Measurements from ENCODE around the gene NCOA7.
A peak's percentile ranks its signal among the peaks of the same experiment; 100 is the strongest.

NCOA7 gene

GRCh38 chr6:125867483-125867942 is 76.8 kb downstream of the NCOA7 start:
- Histone ChIP-seq H3K27me3 (ENCODE audit: insufficient read depth, poor library complexity, severe bottlenecking) (no peaks in the 10 kb centered on the region), H3K4me3 (replicated peaks; ENCODE audit: insufficient read depth, low read length) (no peak overlapping the region), H3K27ac (replicated peaks) (0 out of 2 replicates have a peak overlapping the region, but pooled peaks have one; percentile 20)
- TF ChIP-seq POLR2AphosphoS5 (IDR thresholded peaks at IDR 0.05; ENCODE audit: low read depth) (no peak), GABPA (IDR thresholded peaks at IDR 0.05; ENCODE audit: low read depth) (no peak), SPI1 (IDR thresholded peaks at IDR 0.05; ENCODE audit: borderline replicate concordance, low read depth) (no peak), CTCF (IDR thresholded peaks at IDR 0.05; ENCODE audit: insufficient read depth, low read length) (no peak)
- TF ChIP-seq, protein P1, sequence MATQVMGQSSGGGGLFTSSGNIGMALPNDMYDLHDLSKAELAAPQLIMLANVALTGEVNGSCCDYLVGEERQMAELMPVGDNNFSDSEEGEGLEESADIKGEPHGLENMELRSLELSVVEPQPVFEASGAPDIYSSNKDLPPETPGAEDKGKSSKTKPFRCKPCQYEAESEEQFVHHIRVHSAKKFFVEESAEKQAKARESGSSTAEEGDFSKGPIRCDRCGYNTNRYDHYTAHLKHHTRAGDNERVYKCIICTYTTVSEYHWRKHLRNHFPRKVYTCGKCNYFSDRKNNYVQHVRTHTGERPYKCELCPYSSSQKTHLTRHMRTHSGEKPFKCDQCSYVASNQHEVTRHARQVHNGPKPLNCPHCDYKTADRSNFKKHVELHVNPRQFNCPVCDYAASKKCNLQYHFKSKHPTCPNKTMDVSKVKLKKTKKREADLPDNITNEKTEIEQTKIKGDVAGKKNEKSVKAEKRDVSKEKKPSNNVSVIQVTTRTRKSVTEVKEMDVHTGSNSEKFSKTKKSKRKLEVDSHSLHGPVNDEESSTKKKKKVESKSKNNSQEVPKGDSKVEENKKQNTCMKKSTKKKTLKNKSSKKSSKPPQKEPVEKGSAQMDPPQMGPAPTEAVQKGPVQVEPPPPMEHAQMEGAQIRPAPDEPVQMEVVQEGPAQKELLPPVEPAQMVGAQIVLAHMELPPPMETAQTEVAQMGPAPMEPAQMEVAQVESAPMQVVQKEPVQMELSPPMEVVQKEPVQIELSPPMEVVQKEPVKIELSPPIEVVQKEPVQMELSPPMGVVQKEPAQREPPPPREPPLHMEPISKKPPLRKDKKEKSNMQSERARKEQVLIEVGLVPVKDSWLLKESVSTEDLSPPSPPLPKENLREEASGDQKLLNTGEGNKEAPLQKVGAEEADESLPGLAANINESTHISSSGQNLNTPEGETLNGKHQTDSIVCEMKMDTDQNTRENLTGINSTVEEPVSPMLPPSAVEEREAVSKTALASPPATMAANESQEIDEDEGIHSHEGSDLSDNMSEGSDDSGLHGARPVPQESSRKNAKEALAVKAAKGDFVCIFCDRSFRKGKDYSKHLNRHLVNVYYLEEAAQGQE (IDR thresholded peaks at IDR 0.05; ENCODE audit: insufficient replicate concordance, low read depth): no peak
- peak; percentile 59 to 60 for DNase-seq (ENCODE audit: low read depth in 1 of 2, low spot score in 1 of 2)

GRCh38 chr6:125868252-125868651 is 77.5 kb downstream of the NCOA7 start:
- DNase-seq (ENCODE audit: low read depth in 1 of 2, low spot score in 1 of 2): no peak
- Histone ChIP-seq H3K27me3 (ENCODE audit: insufficient read depth, poor library complexity, severe bottlenecking) (no peaks in the 10 kb centered on the region), H3K4me3 (replicated peaks; ENCODE audit: insufficient read depth, low read length) (no peak overlapping the region), H3K27ac (replicated peaks) (no peak overlapping the region)
- TF ChIP-seq SPI1 (IDR thresholded peaks at IDR 0.05; ENCODE audit: borderline replicate concordance, low read depth): no peak

GRCh38 chr6:125868678-125869395 is 78.1 kb downstream of the NCOA7 start:
- TF ChIP-seq GABPA (IDR thresholded peaks at IDR 0.05; ENCODE audit: low read depth) (no peak), CTCF (IDR thresholded peaks at IDR 0.05; ENCODE audit: insufficient read depth, low read length) (no peak)
- Histone ChIP-seq H3K27ac (replicated peaks) (no peak overlapping the region), H3K27me3 (ENCODE audit: insufficient read depth, poor library complexity, severe bottlenecking) (no peaks in the 10 kb centered on the region), H3K4me3 (replicated peaks; ENCODE audit: insufficient read depth, low read length) (no peak overlapping the region)
- DNase-seq (ENCODE audit: low read depth in 1 of 2, low spot score in 1 of 2): no peak

- DNase-seq (ENCODE audit: low read depth in 1 of 2, low spot score in 1 of 2): no peak
- Histone ChIP-seq H3K27me3 (ENCODE audit: insufficient read depth, poor library complexity, severe bottlenecking) (no peaks in the 10 kb centered on the region), H3K4me3 (replicated peaks; ENCODE audit: insufficient read depth, low read length) (no peak overlapping the region), H3K27ac (replicated peaks) (no peak overlapping the region)
- TF ChIP-seq SPI1 (IDR thresholded peaks at IDR 0.05; ENCODE audit: borderline replicate concordance, low read depth) (no peak), GABPA (IDR thresholded peaks at IDR 0.05; ENCODE audit: low read depth) (no peak)
- TF ChIP-seq, protein P1 (IDR thresholded peaks at IDR 0.05; ENCODE audit: insufficient replicate concordance, low read depth): no peak
Observed at GRCh38 chr6:125869427-125869826, 78.7 kb downstream of the NCOA7 start.

GRCh38 chr6:125871365-125871764 is 80.6 kb downstream of the NCOA7 start:
- no peak for DNase-seq (ENCODE audit: low read depth in 1 of 2, low spot score in 1 of 2)
- Histone ChIP-seq H3K27me3 (ENCODE audit: insufficient read depth, poor library complexity, severe bottlenecking) (no peaks in the 10 kb centered on the region), H3K4me3 (replicated peaks; ENCODE audit: insufficient read depth, low read length) (no peak overlapping the region), H3K27ac (replicated peaks) (no peak overlapping the region)
- TF ChIP-seq, protein P1 (IDR thresholded peaks at IDR 0.05; ENCODE audit: insufficient replicate concordance, low read depth): no peak
- TF ChIP-seq POLR2AphosphoS5 (IDR thresholded peaks at IDR 0.05; ENCODE audit: low read depth) (no peak), GABPA (IDR thresholded peaks at IDR 0.05; ENCODE audit: low read depth) (no peak), SPI1 (IDR thresholded peaks at IDR 0.05; ENCODE audit: borderline replicate concordance, low read depth) (no peak), CTCF (IDR thresholded peaks at IDR 0.05; ENCODE audit: insufficient read depth, low read length) (no peak)

All from HL-60 (cell line).